GM12873 (cell line): Measurements from ENCODE around the gene BICRAL.

Experiments
- CTCF ChIP-seq: IDR thresholded peaks from 2 replicates; pipeline ENCODE4 v1.5.1; 2012; ENCODE audit warnings: low read depth, mild to moderate bottlenecking, moderate library complexity, low read length, control low read depth; ENCODE audit not compliant: insufficient read depth; ENCODE audit errors: missing control alignments

The BICRAL gene

GRCh38 chr6:42781796-42782688 is at the start of gene BICRAL:
Gene BICRAL (plus strand): TSS chr6:42782052. CDS start chr6:42822023, 39,971 bp downstream.
- TF ChIP-seq CTCF = no peak

- TF ChIP-seq CTCF = no peak
These were observed 45.9 kb upstream of the BICRAL start for GRCh38 chr6:42735976-42736375.

- TF ChIP-seq CTCF = no peak
These were observed 41.1 kb upstream of the BICRAL start for GRCh38 chr6:42740725-42741124.

GRCh38 chr6:42742116-42742894 is 39.5 kb upstream of the BICRAL start:
- TF ChIP-seq CTCF = no peak

GRCh38 chr6:42744351-42744893 is 37.4 kb upstream of the BICRAL start:
- no peak for TF ChIP-seq CTCF

- TF ChIP-seq CTCF = no peak
These were observed 36.7 kb upstream of the BICRAL start for GRCh38 chr6:42745083-42745639.
